Lower leg skin (tissue), 4 donors: ENCODE data around the gene AS3MT. TPM values are rescaled to one million over a fixed set of nuclear protein-coding genes. Genes with fewer than 3 reads are reported as not detected.
"Not testable (repeated sequence)": the region's sequence is repeated elsewhere in the genome, so short reads cannot be mapped to it uniquely, and the experiment has no call there.

Experiments used
- DNase-seq, 2 donors: peaks; one replicate each; pipeline ENCODE4 v3.0.0-alpha.2; 2019; ENCODE audit warnings: low spot score in 2 of 2
- H3K4me3 ChIP-seq: fragments of 200-600 bp; sonication (generic); 2 replicates; pipeline ENCODE4 v1.5.1; 2017; ENCODE audit warnings: mild to moderate bottlenecking, low read depth; ENCODE audit not compliant: poor library complexity, severe bottlenecking
- CTCF ChIP-seq, 3 donors: fragments of 450-650 bp; IDR thresholded peaks; one replicate each; pipeline ENCODE4 v1.5.1; 2016; ENCODE audit warnings: antibody characterized with exemption in 3 of 3, mild to moderate bottlenecking in 3 of 3, moderate library complexity in 2 of 3
- POLR2A ChIP-seq, 2 donors: fragments of 450-650 bp; IDR thresholded peaks; one replicate each; pipeline ENCODE4 v1.6.1; 2016 to 2017; ENCODE audit warnings: antibody characterized with exemption in 2 of 2, mild to moderate bottlenecking in 1 of 2, moderate library complexity in 1 of 2
- WGBS, 2 donors: methylation state at CpG; one replicate each; pipeline ENCODE4 v1.1.5; 2018; 5-methylcytosine and 5-hydroxymethylcytosine counted together
- intact Hi-C: fragments of 100-400 bp; cut with DNase I; formaldehyde crosslinking; loops from one replicate; pipeline ENCODE4 v1.15.0; 2023; ENCODE audit warnings: low total_unique reads
- total RNA-seq, 4 donors: library from RNA; depleted of rRNA; stranded (reverse); fragments of >200 nt; gene quantifications; one replicate each; pipeline ENCODE4 v1.1.0, GENCODE V29; 2016

The AS3MT gene
- total RNA-seq, 4 donors from 2014 or later: 1.8 to 5.1 (median 3.9) TPM

GRCh38 chr10:102927311-102928010 lies 58.2 kb downstream of the AS3MT start:
- intact Hi-C loops: no loop called here
- WGBS, 2 donors: 87 to 89% methylated on average over 12 of the region's 12 CpGs
- TF ChIP-seq POLR2A (IDR thresholded peaks at IDR 0.05) (no peak), CTCF (IDR thresholded peaks at IDR 0.05) (no peak)

GRCh38 chr10:102928442-102928841 lies 59.2 kb downstream of the AS3MT start:
- DNase-seq, H3K4me3 ChIP-seq, intact Hi-C loops: not testable (repeated sequence)
- 96 to 99% methylated on average over 5 of the region's 5 CpGs for WGBS, 2 donors

More at GRCh38 chr10:102927311-102928010, 58.2 kb downstream of the AS3MT start:
- DNase-seq: no peak
- no peak overlapping the region for H3K4me3 ChIP-seq

GRCh38 chr10:102930720-102931119 lies 61.5 kb downstream of the AS3MT start:
- no peak overlapping the region for H3K4me3 ChIP-seq
- intact Hi-C loops: no loop called here
- WGBS, 2 donors: 93 to 98% methylated on average over 2 of the region's 2 CpGs
- TF ChIP-seq CTCF (IDR thresholded peaks at IDR 0.05) (no peak), POLR2A (IDR thresholded peaks at IDR 0.05) (no peak)
- no peak for DNase-seq

- no peak for TF ChIP-seq CTCF (IDR thresholded peaks at IDR 0.05)
- no peak for TF ChIP-seq POLR2A (IDR thresholded peaks at IDR 0.05)
- 86 to 87% methylated on average over 5 of the region's 5 CpGs for WGBS, 2 donors
- H3K4me3 ChIP-seq: no peak overlapping the region
- intact Hi-C loops: no loop called here
- DNase-seq: no peak
Measured at GRCh38 chr10:102931643-102932042, 62.4 kb downstream of the AS3MT start.

GRCh38 chr10:102935505-102935904 lies 66.2 kb downstream of the AS3MT start:
- no peak overlapping the region for H3K4me3 ChIP-seq
- WGBS, 2 donors: 95 to 96% methylated on average over 4 of the region's 4 CpGs
- no peak for DNase-seq
- intact Hi-C loops: no loop called here
- no peak for TF ChIP-seq CTCF (IDR thresholded peaks at IDR 0.05)
- no peak for TF ChIP-seq POLR2A (IDR thresholded peaks at IDR 0.05)

GRCh38 chr10:102935939-102936605 lies 66.8 kb downstream of the AS3MT start:
- intact Hi-C loops: no loop called here
- DNase-seq: no peak
- H3K4me3 ChIP-seq: no peak overlapping the region
- WGBS, 2 donors: 83 to 89% methylated on average over 3 of the region's 3 CpGs
- TF ChIP-seq CTCF (IDR thresholded peaks at IDR 0.05) (no peak), POLR2A (IDR thresholded peaks at IDR 0.05) (no peak)
